Loucy (cell line): ENCODE results near the gene CLCNKA.
"Not testable (repeated sequence)": the region's sequence is repeated elsewhere in the genome, so short reads cannot be mapped to it uniquely, and the experiment has no call there.

Source experiments
- H2AFZ ChIP-seq: fragments of 200-600 bp; sonication (generic); 2 replicates; pipeline ENCODE4 v1.6.0; 2016; ENCODE audit warnings: antibody characterized with exemption, mild to moderate bottlenecking, low read length, moderate library complexity
- H3F3A ChIP-seq: fragments of 200-600 bp; 2 replicates; pipeline ENCODE4 v1.6.0; 2016; ENCODE audit warnings: antibody characterized with exemption, low read depth, mild to moderate bottlenecking
- H3K27me3 ChIP-seq: fragments of 200-600 bp; sonication (generic); 2 replicates; pipeline ENCODE4 v1.6.1; 2014; ENCODE audit warnings: low read length, mild to moderate bottlenecking; ENCODE audit not compliant: insufficient read depth, poor library complexity, severe bottlenecking
- H3K36me3 ChIP-seq: fragments of 200-600 bp; sonication (generic); 2 replicates; pipeline ENCODE4 v1.6.1; 2016; ENCODE audit warnings: low read length; ENCODE audit not compliant: insufficient read depth
- H3K4me1 ChIP-seq: fragments of 200-600 bp; sonication (generic); 2 replicates; pipeline ENCODE4 v1.5.1; 2014; ENCODE audit warnings: low read length, mild to moderate bottlenecking; ENCODE audit not compliant: insufficient read depth, poor library complexity, severe bottlenecking
- H3K4me2 ChIP-seq: fragments of 200-600 bp; sonication (generic); 2 replicates; pipeline ENCODE4 v1.6.0; 2014; ENCODE audit warnings: antibody characterized with exemption, low read length, low read depth, mild to moderate bottlenecking; ENCODE audit not compliant: poor library complexity, severe bottlenecking
- H3K4me3 ChIP-seq: fragments of 200-600 bp; sonication (generic); 2 replicates; pipeline ENCODE4 v1.5.1; 2014; ENCODE audit warnings: low read length, mild to moderate bottlenecking, mixed read lengths; ENCODE audit not compliant: poor library complexity, severe bottlenecking
- H3K79me2 ChIP-seq: fragments of 200-600 bp; sonication (generic); 2 replicates; pipeline ENCODE4 v1.6.1; 2014; ENCODE audit warnings: low read length; ENCODE audit not compliant: insufficient read depth
- H3K9ac ChIP-seq: fragments of 200-600 bp; sonication (generic); 2 replicates; pipeline ENCODE4 v1.6.0; 2014; ENCODE audit warnings: mild to moderate bottlenecking, low read depth, low read length, moderate library complexity; ENCODE audit not compliant: poor library complexity, severe bottlenecking
- H3K9me2 ChIP-seq: fragments of 200-600 bp; sonication (generic); replicated peaks from 2 replicates; pipeline ENCODE4 v1.6.1; 2016; ENCODE audit warnings: low read depth, low read length, mixed read lengths
- H3K9me3 ChIP-seq: fragments of 200-600 bp; sonication (generic); 2 replicates; pipeline ENCODE4 v1.6.1; 2014; ENCODE audit warnings: mild to moderate bottlenecking, antibody characterized with exemption, low read length, low read depth; ENCODE audit not compliant: insufficient read depth
- H4K20me1 ChIP-seq: fragments of 200-600 bp; sonication (generic); 2 replicates; pipeline ENCODE4 v1.6.0; 2014; ENCODE audit warnings: antibody characterized with exemption, low read length, mild to moderate bottlenecking; ENCODE audit not compliant: insufficient read depth, poor library complexity, severe bottlenecking
- EZH2phosphoT487 ChIP-seq: fragments of 200-600 bp; IDR thresholded peaks from 2 replicates; pipeline ENCODE4 v1.6.1; 2018; ENCODE audit warnings: antibody characterized with exemption, mild to moderate bottlenecking, moderate library complexity, borderline replicate concordance
- TF ChIP-seq, protein P1 (sequence below): fragments of 200-600 bp; sonication (generic); conservative IDR thresholded peaks from 2 replicates; pipeline ENCODE4 v1.5.1; 2014; ENCODE audit warnings: mild to moderate bottlenecking, antibody characterized with exemption, low read length

Gene CLCNKA

DNA sequence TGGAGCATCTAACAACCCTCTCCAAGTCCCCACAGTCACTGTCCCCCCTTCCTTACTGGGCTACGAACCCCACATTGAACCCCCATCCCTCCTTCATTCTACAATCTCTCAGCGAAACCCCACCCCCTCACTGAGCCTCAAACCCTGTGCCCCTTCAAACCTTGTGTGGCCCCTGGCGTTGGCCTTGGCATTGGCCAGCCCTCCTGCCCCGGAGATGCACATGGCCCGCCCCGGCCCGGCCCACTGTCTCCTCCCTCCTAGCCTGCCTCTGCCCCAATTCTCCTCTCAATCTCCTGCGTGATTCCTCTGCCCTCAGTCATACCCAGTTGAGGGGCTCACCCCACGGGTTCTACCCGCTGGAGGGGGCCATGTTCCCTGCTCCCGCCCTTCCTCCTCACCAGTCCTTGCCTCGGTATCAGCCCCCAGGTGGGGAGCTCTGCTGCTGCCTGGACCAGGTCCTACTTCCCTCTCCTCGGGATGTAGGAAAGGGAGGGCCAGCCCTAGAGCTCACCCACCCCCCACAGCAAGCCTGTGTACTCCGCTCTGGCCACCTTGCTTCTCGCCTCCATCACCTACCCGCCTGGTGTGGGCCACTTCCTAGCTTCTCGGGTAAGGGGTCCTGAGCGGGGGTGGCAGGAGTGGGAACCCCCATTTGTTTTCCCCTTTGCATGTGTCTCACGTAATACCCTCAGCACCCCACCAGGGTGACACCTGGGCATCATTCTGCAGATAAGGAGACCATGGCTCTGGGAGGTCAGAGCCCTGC is 6.6 kb downstream of the CLCNKA start:
- no peak for TF ChIP-seq EZH2phosphoT487
- TF ChIP-seq, protein P1, sequence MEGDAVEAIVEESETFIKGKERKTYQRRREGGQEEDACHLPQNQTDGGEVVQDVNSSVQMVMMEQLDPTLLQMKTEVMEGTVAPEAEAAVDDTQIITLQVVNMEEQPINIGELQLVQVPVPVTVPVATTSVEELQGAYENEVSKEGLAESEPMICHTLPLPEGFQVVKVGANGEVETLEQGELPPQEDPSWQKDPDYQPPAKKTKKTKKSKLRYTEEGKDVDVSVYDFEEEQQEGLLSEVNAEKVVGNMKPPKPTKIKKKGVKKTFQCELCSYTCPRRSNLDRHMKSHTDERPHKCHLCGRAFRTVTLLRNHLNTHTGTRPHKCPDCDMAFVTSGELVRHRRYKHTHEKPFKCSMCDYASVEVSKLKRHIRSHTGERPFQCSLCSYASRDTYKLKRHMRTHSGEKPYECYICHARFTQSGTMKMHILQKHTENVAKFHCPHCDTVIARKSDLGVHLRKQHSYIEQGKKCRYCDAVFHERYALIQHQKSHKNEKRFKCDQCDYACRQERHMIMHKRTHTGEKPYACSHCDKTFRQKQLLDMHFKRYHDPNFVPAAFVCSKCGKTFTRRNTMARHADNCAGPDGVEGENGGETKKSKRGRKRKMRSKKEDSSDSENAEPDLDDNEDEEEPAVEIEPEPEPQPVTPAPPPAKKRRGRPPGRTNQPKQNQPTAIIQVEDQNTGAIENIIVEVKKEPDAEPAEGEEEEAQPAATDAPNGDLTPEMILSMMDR = no peak; the same call in 1 of the 2 replicates
- Histone ChIP-seq H3K4me1 (no peaks in the 10 kb centered on the region), H3K9me3 (no peaks in the 10 kb centered on the region), H3K27me3 (no peaks in the 10 kb centered on the region), H3K79me2 (no peaks in the 10 kb centered on the region), H4K20me1 (no peaks in the 10 kb centered on the region), H3K4me2 (no peak overlapping the region), H3K9ac (no peak overlapping the region), H3K4me3 (no peak overlapping the region), H3K36me3 (no peaks in the 10 kb centered on the region), H3K9me2 (no peaks in the 10 kb centered on the region), H2AFZ (no peak overlapping the region), H3F3A (no peaks in the 10 kb centered on the region)

DNA sequence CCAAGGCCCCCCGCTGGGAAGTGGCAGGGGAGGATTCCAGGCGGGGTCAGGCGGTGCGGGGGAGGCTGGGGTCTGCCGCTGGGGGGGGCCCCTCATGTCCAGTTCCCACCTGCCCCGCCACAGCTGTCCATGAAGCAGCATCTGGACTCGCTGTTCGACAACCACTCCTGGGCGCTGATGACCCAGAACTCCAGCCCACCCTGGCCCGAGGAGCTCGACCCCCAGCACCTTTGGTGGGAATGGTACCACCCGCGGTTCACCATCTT is 7.1 kb downstream of the CLCNKA start:
- not testable (repeated sequence) for H2AFZ ChIP-seq, H4K20me1 ChIP-seq, H3K4me3 ChIP-seq, H3K9ac ChIP-seq, H3K9me3 ChIP-seq, H3F3A ChIP-seq, H3K36me3 ChIP-seq, H3K9me2 ChIP-seq, H3K27me3 ChIP-seq, H3K4me1 ChIP-seq, H3K4me2 ChIP-seq, H3K79me2 ChIP-seq

GRCh38 chr1:16029288-16029687 is 7.5 kb downstream of the CLCNKA start:
- Histone ChIP-seq H4K20me1 (no peaks in the 10 kb centered on the region), H3K4me2 (no peak overlapping the region), H3K27me3 (no peaks in the 10 kb centered on the region), H3K9ac (no peak overlapping the region), H3K9me2 (no peaks in the 10 kb centered on the region), H3K4me3 (no peak overlapping the region), H3K4me1 (no peaks in the 10 kb centered on the region), H3F3A (no peaks in the 10 kb centered on the region), H3K79me2 (no peaks in the 10 kb centered on the region), H3K36me3 (no peaks in the 10 kb centered on the region), H2AFZ (no peak overlapping the region), H3K9me3 (no peaks in the 10 kb centered on the region)
- TF ChIP-seq EZH2phosphoT487 = no peak
- TF ChIP-seq, protein P1 = no peak

GRCh38 chr1:16031551-16031950 is 9.7 kb downstream of the CLCNKA start:
- H3K9me2 ChIP-seq = no peaks in the 10 kb centered on the region
- TF ChIP-seq, protein P1 = no peak
- TF ChIP-seq EZH2phosphoT487 = no peak
- H3K4me2 ChIP-seq = no peak overlapping the region
- H3F3A ChIP-seq = no peaks in the 10 kb centered on the region
- no peaks in the 10 kb centered on the region for H3K4me1 ChIP-seq
- H3K4me3 ChIP-seq = no peak overlapping the region
- H3K27me3 ChIP-seq = no peaks in the 10 kb centered on the region
- H3K9me3 ChIP-seq = no peaks in the 10 kb centered on the region
- no peak overlapping the region for H2AFZ ChIP-seq
- no peak overlapping the region for H3K9ac ChIP-seq
- H3K79me2 ChIP-seq = no peaks in the 10 kb centered on the region
- H3K36me3 ChIP-seq = no peaks in the 10 kb centered on the region
- no peaks in the 10 kb centered on the region for H4K20me1 ChIP-seq
